ENCODE data around the gene SLC38A3.

DNA sequence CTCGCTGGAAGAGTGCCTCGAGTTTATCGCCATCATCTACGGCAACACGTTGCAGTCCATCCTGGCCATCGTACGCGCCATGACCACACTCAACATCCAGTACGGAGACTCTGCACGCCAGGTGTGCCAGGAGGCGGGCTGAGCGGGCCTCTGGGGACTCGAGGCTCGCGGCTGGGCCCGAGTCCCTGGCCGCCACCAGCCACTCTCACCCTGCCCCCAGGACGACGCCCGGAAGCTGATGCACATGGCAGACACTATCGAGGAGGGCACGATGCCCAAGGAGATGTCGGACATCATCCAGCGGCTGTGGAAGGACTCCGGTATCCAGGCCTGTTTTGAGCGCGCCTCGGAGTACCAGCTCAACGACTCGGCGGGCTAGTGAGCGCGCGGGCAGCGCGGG lies 11.8 kb upstream of the SLC38A3 start:
- no peak for TF ChIP-seq EZH2 (IDR thresholded peaks at IDR 0.05)
- TF ChIP-seq POLR2AphosphoS5 (IDR thresholded peaks at IDR 0.05; ENCODE audit: borderline replicate concordance, low read depth, low read length) = no peak
- no peak for TF ChIP-seq FOXP2 (optimal IDR thresholded peaks at IDR 0.05; ENCODE audit: control extremely low read depth, extremely low read length, insufficient read depth)
